ENCODE measurements around the gene PCSK6.

DNA sequence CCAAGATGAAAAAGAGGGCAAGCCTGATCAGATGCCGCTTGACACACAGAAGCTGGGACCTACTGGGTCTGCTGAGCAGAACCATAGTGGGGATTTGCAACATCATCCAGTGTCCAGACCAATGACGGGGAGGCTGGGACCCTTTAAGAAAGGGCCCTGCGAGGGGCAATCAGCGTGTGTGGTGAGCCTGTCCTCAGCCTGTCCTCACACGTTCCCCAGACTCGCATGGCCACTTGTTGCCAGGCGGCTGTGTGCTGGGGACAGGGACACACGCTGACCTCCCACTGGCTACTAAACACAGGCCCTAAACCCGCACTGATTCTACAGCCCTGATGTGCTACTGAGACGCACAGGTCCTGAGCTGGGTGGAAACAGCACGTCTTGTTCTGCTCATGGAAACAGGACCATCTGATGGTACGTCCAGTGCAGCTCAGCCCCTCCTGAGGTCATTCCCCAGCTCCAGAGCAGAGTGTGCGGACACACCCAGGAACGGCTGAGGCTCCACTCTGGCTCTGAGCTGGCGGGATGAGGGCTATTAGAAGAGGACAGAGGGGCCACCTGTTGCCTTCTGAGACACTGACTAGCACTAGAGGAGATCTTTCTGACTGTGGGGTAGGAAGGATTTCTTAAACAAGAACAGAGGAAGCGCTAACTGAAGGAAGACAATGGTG is 24.4 kb downstream of the PCSK6 start:
- TF ChIP-seq POLR2A (IDR thresholded peaks at IDR 0.05) (no peak), CTCF (IDR thresholded peaks at IDR 0.05) (no peak)

Data from uterus (tissue), 2 donors.